GM19324 (cell line): Measurements from ENCODE around the gene DNAAF8.

Source experiments
- ATAC-seq: cut with Tn5 transposase; IDR thresholded peaks from one replicate; pipeline ENCODE4 v1.9.1; 2021; ENCODE audit warnings: mild to moderate bottlenecking, moderate library complexity; ENCODE audit not compliant: unreplicated experiment, low FRiP score

DNAAF8 gene

DNA sequence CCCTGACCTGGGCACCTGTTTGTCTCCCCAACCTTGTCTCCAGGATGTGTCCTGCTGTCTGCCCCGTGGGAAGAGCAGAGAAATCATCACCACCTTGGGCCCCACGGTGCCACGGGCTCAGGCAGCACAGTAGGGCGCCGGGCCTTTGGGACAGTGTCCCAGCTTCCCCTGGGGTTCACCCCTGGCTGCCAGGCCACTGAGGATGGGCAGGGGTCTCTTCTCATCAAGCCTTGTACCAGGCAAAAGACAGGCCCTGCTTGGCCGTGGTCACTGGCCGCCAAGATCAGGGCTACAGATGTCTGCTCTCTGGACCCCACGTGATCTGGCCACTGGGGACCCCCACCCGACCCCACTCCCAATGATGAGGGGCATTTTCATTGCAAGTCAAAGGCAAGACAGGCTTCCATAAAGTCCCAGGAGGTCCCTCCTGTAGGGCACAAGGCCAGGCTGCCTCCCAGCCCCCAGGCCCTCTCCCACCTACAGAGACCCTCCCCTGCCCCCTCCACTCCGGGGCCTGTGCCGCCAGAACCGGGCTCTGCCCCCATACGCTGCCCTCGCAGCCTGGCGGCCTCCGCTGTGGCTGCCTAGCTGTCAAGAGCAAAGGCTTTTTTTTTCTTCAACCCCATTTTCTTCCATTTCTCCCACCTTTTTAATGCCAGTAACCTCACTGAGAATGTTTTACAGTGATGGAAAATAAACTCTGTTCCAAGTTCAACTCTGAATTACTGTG, 14.5 kb downstream of the DNAAF8 start:
- no peak for ATAC-seq

DNA sequence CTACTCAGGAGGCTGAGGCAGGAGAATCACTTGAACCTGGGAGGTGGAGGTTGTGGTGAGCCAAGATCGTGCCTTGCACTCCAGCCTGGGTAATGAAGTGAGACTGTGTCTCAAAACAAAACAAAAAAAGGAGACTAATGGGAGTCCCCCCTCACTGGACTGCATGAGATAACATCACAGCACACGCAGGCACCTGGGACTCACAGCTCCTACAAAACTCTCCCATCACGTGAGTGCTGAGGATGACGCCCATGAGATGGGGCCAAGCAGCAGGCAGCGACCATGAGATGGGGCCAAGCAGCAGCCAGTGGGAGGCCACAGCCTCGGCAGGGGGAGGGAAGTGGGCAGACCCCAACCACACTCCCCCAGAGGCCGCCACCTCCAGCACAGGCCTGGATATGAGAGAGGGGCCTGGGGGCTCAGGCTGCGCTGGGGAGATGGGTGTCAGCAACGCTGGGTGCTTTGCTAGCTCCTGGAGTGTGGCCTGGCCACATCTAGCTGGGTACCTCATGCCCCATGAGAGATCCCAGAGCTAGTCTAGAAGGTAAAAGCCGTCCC, 15.4 kb downstream of the DNAAF8 start:
- ATAC-seq, result no peak

- no peak for ATAC-seq
Measured at GRCh38 chr16:4750896-4751295, 16.6 kb downstream of the DNAAF8 start.

DNA sequence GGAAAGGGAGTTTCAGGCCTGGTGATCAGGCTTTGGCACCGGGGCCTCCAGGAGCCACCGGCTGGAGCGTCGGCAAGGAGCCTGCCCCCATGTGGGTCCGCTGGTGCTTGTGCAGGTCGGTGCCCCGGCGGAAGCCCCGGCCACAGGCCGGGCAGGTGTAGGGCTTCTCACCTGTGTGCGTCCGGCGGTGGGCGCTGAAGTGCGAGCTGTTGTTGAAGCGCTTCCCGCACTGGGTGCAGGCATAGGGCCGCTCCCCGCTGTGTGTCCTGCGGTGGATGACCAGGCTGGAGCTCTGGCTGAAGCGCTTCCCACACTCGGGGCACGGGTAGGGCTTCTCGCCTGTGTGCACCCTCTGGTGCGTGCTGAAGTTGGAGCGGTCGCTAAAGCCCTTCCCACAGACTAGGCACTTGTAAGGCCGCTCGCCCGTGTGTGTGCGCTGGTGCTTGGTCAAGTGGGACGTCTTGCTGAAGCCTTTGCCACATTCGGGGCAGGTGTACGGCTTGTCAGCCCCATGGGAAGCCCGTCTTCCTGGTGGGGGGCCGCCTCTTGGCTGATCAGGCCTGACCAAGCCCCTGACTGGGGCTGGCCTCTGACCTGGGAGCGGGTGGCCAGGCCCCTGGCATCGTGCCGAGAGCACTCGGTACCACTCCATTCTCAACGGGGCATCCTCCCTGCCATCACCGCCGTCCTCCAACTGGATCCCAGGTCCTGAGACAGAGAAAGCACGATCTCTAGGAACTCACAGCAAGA, 18.2 kb downstream of the DNAAF8 start:
- ATAC-seq, result no peak

- ATAC-seq, result no peak
Measured at GRCh38 chr16:4753227-4753626, 18.9 kb downstream of the DNAAF8 start.

- no peak for ATAC-seq
Measured at GRCh38 chr16:4754865-4755264, 20.5 kb downstream of the DNAAF8 start.

DNA sequence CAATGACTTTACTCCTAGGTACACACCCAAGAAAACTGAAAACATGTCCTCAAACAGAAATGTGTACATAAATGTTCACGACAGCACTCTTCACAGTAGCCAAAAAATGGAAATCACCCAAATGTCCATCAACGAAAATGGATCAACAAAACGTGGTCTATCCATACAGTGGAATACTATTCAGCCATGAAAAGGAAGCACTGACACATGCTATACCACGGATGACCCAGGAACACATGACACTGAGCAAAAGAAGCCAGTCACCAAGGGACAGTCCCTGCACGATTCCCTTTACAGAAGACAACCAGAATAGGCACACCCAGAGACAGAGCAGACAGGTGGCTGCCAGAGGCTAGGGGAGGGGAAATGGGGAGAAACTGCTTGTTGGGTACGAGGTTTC, 21.4 kb downstream of the DNAAF8 start:
- no peak for ATAC-seq

DNA sequence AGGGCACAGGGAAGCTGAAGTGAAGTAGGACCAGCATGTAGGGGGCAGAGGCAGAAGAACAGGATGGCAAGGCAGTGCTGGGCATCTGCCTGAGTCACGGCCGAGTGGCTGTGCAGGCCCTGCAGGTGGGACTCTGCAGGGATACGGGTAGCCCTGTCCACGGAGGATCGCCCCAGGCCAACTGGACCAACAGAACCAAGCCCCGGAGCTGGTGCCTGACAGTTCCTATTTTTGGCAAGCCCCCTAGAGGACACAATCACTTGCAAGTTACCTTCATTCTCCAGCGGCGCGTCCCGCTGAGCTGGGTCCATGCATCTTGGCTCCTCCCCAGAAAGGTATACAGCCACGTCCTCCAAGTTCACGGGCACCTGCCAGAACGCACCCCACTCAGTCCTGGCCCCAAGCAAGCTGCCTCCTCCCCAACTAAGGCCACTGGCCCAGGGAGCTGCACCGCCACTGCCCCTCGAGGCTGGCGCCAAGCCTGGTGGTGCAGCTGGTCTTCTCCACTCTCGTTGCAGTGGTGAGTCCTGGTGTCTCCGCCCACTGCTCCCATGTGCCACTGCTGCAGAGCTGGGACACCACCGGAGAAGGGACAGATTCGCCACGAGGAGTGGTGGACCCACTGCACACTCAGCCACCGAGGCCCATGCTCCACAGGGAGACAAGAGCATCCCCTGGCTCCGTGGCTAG, 26.0 kb downstream of the DNAAF8 start:
- no peak for ATAC-seq

GRCh38 chr16:4762205-4762604, 27.9 kb downstream of the DNAAF8 start:
- ATAC-seq, result no peak

- ATAC-seq, result no peak
Measured at GRCh38 chr16:4763791-4764190, 29.5 kb downstream of the DNAAF8 start.

DNA sequence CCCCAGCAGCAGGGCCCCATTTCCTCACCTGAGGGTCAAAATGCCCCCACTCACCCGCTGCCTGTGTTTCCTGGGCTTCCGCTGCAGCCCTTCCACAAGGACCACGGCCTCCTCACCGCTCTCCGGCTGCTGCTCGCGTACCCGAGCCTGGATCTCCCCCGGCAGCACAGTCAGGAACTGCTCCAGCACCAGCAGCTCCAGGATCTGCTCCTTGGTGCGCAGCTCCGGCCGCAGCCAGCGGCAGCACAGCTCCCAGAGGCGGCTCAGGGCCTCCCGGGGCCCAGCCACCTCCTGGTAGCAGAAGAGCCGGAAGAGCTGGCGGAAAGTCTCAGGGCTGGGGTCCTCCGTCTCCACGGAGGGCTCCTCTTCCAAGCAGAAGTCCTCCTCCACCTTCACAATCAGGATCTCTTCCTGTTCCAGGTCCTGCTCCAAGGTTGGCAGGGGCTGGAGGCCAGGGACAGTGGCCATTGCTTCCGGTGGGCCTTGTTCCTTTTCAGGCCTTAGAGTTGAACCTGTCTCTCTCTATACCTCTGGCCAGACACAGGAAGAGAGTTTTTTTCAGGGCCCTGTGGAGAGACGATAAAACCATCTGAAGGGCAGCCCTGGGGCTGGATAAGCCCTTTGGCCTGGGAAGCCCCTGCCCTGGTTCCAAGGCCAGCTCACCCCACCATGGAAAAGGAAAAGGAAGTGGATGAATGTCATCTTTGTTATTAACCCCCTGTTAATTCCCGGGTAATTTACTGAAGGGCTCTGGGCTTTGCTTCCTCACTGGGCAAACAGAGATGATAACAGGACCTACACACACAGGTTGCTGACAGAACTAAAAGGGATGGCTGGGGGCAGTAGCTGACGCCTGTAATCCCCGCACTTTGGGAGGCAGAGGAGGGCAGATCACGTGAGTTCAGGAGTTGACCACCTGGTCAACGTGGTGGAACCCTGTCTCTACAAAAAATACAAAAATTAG, 31.5 kb downstream of the DNAAF8 start:
- ATAC-seq, result no peak

GRCh38 chr16:4766875-4767628, 32.7 kb downstream of the DNAAF8 start, which contains the start of gene ZNF500:
Gene ZNF500, minus strand, starts transcription at chr16:4767162. Its CDS starts 1,184 bp downstream, at chr16:4765978.
- ATAC-seq, result peak; percentile 85

- no peak for ATAC-seq
Measured at GRCh38 chr16:4767872-4768548, 33.7 kb downstream of the DNAAF8 start.

GRCh38 chr16:4768549-4769305, 34.4 kb downstream of the DNAAF8 start:
- ATAC-seq, result peak; percentile 69

GRCh38 chr16:4769306-4769638, 34.9 kb downstream of the DNAAF8 start:
- no peak for ATAC-seq

- no peak for ATAC-seq
Measured at GRCh38 chr16:4771646-4772045, 37.3 kb downstream of the DNAAF8 start.

DNA sequence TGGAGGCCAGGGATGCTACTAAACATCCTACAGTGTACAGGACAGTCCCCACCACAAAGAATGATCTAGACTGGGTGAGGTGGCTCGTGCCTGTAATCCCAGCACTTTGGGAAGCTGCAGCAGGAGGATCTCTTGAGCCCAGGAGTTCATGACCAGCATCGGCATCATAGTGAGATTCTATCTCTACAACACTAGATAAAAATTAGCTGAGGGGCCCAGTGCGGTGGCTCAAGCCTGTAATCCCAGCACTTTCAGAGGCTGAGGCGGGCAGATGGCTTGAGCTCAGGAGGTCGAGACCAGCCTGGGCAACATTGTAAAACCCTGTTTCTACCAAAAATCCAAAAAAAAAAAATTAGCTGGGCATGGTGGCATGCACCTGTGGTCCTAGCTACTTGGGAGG, 38.0 kb downstream of the DNAAF8 start:
- ATAC-seq, result no peak

DNA sequence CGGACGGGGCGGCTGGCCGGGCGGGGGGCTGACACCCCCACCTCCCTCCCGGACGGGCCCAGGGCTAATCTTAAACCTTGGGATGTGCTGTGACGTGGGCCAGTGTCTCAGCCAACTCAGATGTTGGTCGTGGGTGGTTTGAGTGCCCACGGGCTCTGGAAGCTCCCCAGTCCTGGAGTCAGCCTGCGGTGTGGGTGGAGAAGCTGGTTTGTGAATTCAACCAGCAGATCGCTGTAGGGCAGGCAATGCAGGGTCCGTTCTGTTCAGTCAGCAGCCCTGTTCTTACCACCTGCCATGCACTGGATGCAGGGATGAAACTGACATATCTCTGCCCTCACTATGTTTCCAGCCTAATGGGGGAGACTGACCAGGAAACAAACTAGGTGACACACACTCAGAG, 40.7 kb downstream of the DNAAF8 start:
- ATAC-seq, result no peak
